Renal pelvis (tissue), 4 donors: ENCODE measurements around the gene CCDC57. TPM values are rescaled to one million over a fixed set of nuclear protein-coding genes. Genes with fewer than 3 reads are reported as not detected.
"Not testable (repeated sequence)": the region's sequence is repeated elsewhere in the genome, so short reads cannot be mapped to it uniquely, and the experiment has no call there.

Source experiments
- DNase-seq: peaks from one replicate; pipeline ENCODE4 v3.0.0-alpha.2; 2013
- polyA plus RNA-seq, 3 donors: library from polyadenylated mRNA; unstranded; fragments of 120-200 nt; gene quantifications; one replicate each; pipeline ENCODE4 v1.2.1, GENCODE V29; 2013; ENCODE audit not compliant: insufficient read length in 3 of 3

The CCDC57 gene
- polyA plus RNA-seq, 3 donors = 50.9 to 98.3 (median 89.0) TPM

DNA sequence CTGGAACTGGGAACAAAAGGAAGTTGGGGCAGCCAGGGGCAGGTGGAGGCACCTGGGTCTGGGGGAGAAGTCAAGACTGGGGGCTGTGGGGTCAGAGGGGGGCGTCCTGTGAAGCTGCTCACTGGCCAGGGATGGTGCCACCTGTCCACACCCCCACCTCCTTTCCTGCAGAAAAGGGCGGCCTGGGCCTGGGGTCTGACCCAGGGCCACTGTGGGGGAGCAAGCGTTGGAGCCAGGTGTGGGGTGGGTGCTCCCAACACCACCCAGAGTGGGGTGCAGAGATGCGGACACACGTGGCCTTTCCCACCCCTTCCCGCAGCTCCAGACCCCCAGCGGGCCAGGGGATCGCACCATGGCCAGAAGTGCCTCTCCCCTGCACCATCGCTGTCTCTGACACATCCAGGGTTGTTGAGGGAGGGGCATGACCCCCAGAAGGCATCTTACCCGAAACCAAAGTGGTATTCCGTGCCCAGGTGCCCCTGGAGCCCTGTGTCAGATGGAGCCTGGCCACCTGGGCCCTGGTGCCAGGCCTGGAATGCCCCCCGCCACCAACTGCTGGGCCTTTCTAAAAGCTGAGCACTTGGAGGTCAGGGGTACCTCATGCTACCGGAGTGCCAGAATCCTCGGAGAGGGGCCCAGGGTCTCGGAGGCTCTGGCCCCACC lies 13.6 kb upstream of the CCDC57 start:
- DNase-seq = no peak

- no peak for DNase-seq
Observed at GRCh38 chr17:82225368-82226029, 12.9 kb upstream of the CCDC57 start.

DNA sequence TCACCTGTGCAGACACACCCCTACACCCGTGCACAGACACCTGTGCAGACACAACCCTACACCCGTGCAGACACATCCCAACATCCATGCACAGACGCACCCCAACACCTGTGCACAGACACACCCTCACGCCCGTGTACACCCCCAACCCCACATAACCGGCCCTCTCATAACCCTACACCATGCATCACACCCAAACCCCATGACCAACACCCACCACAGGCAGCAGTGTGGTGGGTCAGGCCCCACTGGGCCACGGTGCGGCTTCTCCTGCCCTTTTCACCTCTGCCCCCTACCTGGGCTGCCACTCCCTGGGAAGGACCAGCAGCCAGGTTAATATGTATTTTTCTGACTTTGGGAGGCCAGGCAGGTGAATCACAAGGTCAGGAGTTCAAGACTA lies 12.0 kb upstream of the CCDC57 start:
- DNase-seq = no peak

- no peak for DNase-seq
Observed at GRCh38 chr17:82223517-82223916, 10.9 kb upstream of the CCDC57 start.

DNA sequence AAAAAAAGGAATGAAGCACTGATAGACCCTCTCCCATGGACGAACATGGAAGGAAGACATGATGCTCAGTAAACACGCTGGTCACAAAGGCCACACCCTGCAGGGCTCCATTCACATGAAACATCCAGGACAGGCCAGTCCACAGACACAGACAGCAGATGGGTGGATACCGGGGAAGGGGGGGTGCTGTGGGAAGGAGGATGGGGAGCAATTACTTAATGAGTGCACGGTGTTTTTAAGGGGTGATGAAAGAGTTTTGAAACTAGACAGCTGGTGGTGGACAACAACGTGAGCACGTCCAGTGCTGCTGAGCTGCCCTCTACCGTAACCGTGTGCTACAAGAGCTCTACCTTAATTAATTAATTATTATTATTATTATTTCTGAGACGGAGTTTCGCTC lies 10.2 kb upstream of the CCDC57 start:
- no peak for DNase-seq

DNA sequence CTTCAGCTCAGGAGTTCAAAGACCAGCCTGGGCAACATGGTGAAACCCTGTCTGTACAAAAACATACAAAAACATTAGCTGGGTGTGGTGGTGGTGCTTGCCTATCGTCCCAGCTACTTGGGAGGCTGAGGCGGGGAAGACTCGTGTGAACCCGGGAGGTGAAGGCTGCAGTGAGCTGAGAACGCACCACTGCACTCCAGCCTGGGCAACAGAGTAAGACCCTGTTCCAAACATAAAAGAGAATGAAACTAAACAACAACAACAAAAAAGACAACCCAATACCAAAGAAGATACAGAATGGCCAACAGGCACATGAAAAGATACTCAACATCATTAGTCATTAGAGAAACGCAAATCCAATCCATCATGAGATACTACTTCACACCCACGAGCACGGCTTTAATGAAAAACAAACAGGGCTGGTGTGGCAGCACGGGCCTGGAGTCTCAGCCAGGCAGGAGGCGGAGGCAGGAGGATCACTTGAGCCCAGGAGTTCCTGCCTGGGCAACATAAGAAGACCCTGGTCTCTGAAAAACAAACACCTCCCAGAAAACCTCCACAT lies 8.8 kb upstream of the CCDC57 start:
- DNase-seq = no peak

DNA sequence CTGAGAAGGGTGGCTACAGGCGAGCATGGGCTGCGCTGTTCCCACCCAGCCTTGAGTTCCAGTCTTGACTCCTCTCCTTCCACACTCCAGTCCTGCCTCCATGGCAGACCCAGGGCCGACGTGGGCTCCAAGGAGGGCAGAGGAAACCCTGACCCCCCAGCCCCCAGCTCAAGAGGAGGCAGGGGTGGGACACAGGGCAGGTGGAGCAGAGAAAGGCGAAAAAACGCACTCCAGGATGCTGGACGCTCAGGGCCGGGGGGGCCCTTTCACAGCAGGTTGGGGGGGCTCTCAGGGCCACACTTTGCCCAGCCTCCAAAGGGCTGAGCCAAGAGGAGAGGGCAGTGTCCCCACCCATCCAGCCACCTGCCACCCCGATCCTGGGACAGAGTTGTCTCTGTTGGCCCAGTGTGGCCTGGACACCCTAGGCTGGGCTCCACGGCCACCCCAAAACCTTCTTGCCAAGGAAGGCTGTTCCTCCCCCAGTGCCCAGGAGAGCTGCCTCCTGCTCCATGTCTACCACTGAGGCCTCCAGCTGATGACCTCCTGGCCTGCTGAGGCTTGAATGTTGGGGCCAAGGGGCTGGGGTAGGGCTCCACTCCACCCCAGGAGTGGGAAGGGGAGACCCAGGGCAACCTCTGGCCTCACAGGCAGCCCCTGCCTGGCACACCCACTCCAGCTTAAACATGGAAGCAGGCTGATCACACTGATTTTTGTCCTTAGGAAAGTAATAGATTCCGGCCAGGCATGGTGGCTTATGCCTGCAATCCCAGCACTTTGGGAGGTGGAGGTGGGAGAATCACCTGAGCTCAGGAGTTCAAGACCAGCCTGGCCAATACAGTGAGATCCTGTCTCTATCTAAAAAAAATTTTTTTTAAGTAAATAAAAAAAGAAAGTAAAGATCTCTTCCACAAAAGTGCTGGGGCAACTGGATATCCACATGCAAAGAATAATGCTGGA lies 7.4 kb upstream of the CCDC57 start:
- DNase-seq = no peak

DNA sequence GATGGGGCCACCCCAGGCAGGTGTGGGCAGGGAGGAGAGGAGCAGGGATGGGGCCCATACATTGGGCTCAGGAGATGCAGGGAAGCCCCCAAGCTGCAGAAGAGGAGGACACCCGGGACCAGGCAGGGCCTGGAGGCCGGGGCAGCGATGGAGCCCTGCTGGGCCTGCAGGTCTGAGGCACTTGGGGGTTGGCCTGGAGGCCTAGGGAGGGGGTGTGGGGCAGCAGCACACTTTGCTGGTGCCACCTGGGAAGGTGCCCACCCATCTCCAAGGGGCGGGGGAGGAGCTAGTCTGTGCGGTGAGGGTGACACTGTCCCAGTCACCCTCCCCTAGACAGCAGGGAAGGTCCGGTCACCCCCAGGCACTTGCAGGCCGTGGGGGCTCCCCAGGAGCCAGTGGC lies 6.4 kb upstream of the CCDC57 start:
- DNase-seq = no peak

DNA sequence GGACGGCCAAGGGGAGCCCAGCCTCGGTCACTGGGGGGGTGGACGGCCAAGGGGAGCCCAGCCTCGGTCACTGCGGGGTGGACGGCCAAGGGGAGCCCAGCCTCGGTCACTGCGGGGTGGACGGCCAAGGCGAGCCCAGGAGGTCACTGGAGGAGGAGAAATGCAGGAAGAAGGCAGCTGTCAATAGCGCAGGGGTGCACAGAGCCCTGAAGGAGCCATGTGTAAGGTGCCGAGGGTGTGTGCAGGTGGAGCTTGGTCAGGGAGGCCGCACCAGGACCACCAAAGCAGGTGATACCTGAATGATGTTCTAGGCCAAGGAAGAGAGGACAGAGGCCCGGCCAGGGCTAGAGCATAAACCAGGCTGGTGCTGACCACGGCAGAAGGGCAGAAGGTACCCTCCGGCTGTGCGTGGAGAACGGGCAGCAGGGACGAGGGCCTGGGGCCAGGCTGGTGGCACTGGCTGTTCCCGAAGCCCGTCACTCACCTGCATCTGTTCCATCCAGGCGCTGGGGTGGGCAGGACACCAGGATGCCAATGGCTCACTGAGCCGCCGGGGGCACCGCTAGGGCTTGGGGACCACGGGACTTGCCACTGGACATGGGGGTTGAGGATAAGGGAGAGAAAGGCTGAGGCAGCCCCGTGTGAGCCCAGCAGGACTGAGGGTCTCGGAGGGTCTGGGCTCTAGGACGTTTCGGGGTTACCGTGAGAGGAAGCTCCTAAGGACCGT lies 5.9 kb upstream of the CCDC57 start:
- DNase-seq = no peak

DNA sequence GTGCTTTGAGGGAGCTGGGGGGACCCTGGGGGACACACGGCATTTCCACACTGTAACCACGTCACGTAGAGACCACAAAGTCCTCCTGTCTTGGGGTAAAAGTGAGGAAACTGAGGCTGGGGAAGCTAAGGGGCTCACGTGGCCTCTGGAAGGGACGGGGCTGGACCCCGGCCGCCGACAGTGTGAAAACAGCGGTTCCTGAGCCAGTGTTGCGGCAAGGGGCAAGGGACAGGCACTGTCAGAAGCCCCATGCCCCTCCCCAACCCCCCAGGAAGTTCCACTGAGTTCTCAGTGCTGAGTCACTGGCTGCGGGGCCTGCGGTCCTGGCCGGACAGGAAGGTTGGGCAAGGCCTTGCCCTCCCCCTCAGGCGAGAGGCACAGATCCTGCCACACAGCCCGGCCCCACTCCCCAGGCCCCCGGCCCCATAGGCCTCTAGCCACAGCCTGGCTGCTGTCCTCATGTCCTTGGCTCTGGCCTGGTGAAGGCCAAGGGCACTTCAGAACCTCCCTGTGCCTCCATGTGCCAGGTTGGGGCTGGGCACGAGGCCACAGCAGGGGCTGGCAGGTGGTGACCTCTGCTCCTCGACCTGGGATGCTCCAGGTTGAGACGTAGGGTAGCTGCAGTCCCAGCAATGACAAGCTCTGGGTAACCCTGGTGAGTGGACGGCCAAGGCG lies 5.0 kb upstream of the CCDC57 start:
- no peak for DNase-seq

DNA sequence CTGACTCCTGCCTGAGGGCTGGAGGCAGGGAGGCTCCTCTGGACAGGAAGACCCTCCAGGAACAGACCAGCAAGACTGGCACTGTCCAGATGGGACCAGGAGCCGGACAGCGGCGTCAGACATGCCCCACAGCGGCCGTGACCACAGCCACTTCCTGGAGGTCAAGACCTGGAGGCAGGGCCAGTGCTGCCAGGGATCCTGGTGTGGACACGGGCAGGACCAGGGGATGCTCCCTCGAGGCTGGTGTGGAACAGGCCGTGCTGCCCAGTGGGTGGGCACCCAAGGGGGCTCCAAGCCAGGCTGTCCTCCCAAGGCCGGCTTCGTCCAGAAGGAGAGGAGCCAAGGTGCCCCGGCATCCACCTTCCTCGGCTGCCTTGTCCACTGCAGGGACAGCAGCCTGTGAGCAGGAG lies 4.5 kb upstream of the CCDC57 start:
- DNase-seq = no peak

DNA sequence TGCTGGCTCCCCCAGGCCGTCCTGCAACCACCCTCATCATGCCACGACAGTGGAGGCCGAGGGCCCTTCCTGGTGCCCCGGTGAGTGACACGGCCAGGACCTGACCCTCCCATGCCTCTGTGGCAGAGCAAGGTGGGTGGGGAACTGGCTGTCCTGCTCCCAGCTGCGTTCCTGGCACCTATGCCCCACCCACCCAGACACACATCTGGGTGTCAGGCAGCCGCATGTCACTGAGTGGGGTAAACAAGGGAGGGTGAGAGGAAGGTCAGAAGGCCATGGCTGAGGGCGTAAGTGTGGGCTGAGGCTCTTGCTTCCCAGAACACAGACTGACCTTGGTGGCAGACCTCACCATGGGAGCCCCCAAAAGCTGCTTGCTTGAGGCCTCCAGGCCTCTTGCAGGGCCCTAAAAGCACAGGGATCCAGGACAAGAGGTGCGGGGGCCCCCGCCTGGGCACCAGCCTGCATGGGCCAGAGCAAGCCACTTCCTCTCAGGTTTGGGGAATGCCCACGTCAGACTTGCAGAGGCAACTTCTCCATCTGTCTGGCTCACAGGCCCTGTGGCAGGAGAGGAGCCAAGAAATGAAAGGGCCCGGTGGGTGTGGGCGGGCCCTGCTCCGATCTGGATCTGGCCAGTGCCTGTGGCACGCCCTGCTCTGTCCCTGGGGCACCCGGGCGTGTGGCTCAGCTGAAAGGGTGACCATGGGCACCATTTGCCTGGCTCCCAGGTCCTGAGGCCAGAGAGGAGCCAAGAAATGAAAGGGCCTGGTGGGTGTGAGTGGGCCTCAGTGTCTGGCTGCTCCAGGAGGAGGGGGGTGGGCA lies 3.9 kb upstream of the CCDC57 start:
- no peak for DNase-seq

DNA sequence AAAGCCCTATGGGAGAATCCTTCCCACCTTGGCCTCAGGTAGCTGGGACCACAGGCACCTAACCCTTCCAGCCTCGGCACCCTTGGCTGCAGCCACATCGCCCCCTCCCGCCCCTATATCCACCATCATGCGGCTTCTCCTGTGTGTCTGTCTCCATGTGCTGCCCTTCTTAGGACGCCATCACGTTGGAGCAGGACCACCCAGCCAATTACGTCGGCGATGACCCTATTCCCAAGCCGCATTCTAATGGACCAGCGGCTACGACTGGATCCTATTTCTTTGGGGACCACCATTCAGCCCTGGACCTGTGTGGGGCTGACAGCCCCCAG lies 3.3 kb upstream of the CCDC57 start:
- no peak for DNase-seq

DNA sequence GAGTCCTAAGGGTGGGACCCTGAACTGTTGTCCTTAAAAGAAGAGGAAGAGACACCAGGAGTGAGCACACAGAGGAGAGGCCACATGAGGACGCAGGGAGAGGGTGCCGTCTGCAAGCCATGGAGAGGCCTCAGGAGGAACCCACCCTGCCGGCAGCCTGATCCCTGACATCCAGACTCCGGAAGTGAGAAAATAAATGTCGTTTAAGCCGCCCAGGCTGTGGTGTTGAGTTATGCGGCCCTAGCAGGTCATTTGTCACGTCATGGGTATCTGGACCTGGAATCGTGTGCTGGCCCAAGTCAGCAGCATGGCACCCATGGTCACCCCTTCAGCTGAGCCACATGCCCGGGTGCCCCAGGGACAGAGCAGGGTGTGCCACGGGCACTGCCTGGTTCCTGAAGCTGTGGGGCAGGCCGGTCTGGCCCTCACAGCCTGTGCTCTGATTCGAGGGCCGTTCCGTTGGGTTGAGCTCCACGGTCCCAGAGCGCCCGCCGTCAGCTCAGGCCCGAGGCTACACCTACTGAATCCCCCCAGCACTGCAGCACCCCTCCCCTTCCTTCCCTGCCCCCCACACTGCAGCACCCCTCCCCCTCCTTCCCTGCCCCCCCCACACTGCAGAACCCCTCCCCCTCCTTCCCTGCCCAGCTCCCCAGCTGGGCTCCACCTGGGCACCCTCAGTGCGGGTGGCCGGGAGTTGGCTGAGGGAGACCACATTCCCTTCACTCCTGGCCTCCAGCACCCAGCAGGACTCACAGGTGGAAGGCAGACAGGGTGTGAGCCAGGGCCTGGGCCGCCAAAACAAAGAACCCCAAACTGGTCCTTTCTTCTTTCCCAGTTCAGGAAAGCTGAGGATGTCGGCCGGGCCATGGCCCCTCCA lies 2.7 kb upstream of the CCDC57 start:
- DNase-seq = no peak

GRCh38 chr17:82214012-82214628 lies 1.5 kb upstream of the CCDC57 start:
- no peak for DNase-seq

GRCh38 chr17:82213251-82214011 lies 789 bp upstream of the CCDC57 start:
- no peak for DNase-seq

GRCh38 chr17:82210655-82211054 lies 2.0 kb downstream of the CCDC57 start:
- not testable (repeated sequence) for DNase-seq
